Stimulated activated effector memory CD8-positive, alpha-beta T cell treated with anti-CD3 and anti-CD28 coated beads, Interleukin-12 subunit alpha, Interleukin-12 subunit beta, amount 100 ng/mL, for 72 hours (primary cell): ENCODE data around the gene JMJD1C.
"Not testable (repeated sequence)": the region's sequence is repeated elsewhere in the genome, so short reads cannot be mapped to it uniquely, and the experiment has no call there.

Experiments used
- ATAC-seq: fragments of 150-1000 bp; cut with Tn5 transposase; 2 replicates; pipeline ENCODE4 v1.10.0; 2021
- DNase-seq, 2 donors: peaks; one replicate each; pipeline ENCODE4 v3.0.0; 2021 to 2022; ENCODE audit warnings: low spot score in 2 of 2
- H3K27ac Mint-ChIP-seq: one replicate; pipeline ENCODE4 v1.8.0; 2022; ENCODE audit warnings: mild to moderate bottlenecking, mixed read lengths
- H3K36me3 Mint-ChIP-seq: one replicate; pipeline ENCODE4 v1.8.0; 2022; ENCODE audit warnings: mild to moderate bottlenecking, mixed read lengths
- H3K4me1 Mint-ChIP-seq: one replicate; pipeline ENCODE4 v1.8.0; 2022; ENCODE audit warnings: mixed read lengths
- H3K4me3 Mint-ChIP-seq: one replicate; pipeline ENCODE4 v1.8.0; 2022; ENCODE audit warnings: mild to moderate bottlenecking, mixed read lengths
- H3K9me3 Mint-ChIP-seq: one replicate; pipeline ENCODE4 v1.8.0; 2022; ENCODE audit warnings: mixed read lengths

Gene JMJD1C

GRCh38 chr10:63409465-63410027 is 56.2 kb downstream of the JMJD1C start:
- Mint-ChIP-seq H3K36me3 (peaks cover 11% of the 10 kb centered on the region), H3K4me3 (no peak overlapping the region), H3K9me3 (no peaks in the 10 kb centered on the region), H3K4me1 (no peaks in the 10 kb centered on the region), H3K27ac (peak overlapping the region; percentile 63)
- no peak for ATAC-seq
- DNase-seq = no peak

GRCh38 chr10:63407136-63407662 is 58.6 kb downstream of the JMJD1C start:
- peaks cover 11% of the 10 kb centered on the region for H3K36me3 Mint-ChIP-seq
- DNase-seq = no peak
- no peak overlapping the region for H3K4me3 Mint-ChIP-seq
- no peak for ATAC-seq
- no peak overlapping the region for H3K27ac Mint-ChIP-seq
- no peaks in the 10 kb centered on the region for H3K9me3 Mint-ChIP-seq
- no peaks in the 10 kb centered on the region for H3K4me1 Mint-ChIP-seq

- no peak overlapping the region for H3K4me3 Mint-ChIP-seq
- H3K27ac Mint-ChIP-seq = no peak overlapping the region
- ATAC-seq (no peak), DNase-seq (no peak)
- no peaks in the 10 kb centered on the region for H3K36me3 Mint-ChIP-seq
- no peaks in the 10 kb centered on the region for H3K9me3 Mint-ChIP-seq
- H3K4me1 Mint-ChIP-seq = peaks cover 19% of the 10 kb centered on the region
These were observed 69.5 kb downstream of the JMJD1C start for GRCh38 chr10:63396133-63396761.

GRCh38 chr10:63393050-63393449 is 72.7 kb downstream of the JMJD1C start:
- peaks cover 40% of the 10 kb centered on the region for H3K4me1 Mint-ChIP-seq
- DNase-seq (no peak), ATAC-seq (no peak)
- H3K27ac Mint-ChIP-seq = no peak overlapping the region
- no peak overlapping the region for H3K4me3 Mint-ChIP-seq
- H3K9me3 Mint-ChIP-seq = peaks cover 3% of the 10 kb centered on the region
- no peaks in the 10 kb centered on the region for H3K36me3 Mint-ChIP-seq

GRCh38 chr10:63392224-63392623 is 73.6 kb downstream of the JMJD1C start:
- Mint-ChIP-seq H3K27ac (no peak overlapping the region), H3K36me3 (no peaks in the 10 kb centered on the region)

GRCh38 chr10:63391812-63392211 is 74.0 kb downstream of the JMJD1C start:
- H3K4me1 Mint-ChIP-seq = peaks cover 47% of the 10 kb centered on the region

More at GRCh38 chr10:63392224-63392623, 73.6 kb downstream of the JMJD1C start:
- ATAC-seq (no peak), DNase-seq (no peak)
- Mint-ChIP-seq H3K4me3 (peak overlapping the region; percentile 24), H3K4me1 (peaks cover 43% of the 10 kb centered on the region), H3K9me3 (peaks cover 3% of the 10 kb centered on the region)

GRCh38 chr10:63390521-63390920 is 75.3 kb downstream of the JMJD1C start:
- no peak overlapping the region for H3K4me3 Mint-ChIP-seq
- H3K4me1 Mint-ChIP-seq = peaks cover 55% of the 10 kb centered on the region

More at GRCh38 chr10:63391812-63392211, 74.0 kb downstream of the JMJD1C start:
- Mint-ChIP-seq H3K27ac (no peak overlapping the region), H3K9me3 (peaks cover 3% of the 10 kb centered on the region), H3K36me3 (no peaks in the 10 kb centered on the region), H3K4me3 (peak overlapping the region; percentile 24)
- ATAC-seq (no peak), DNase-seq (no peak)

GRCh38 chr10:63388421-63389031 is 77.3 kb downstream of the JMJD1C start:
- Mint-ChIP-seq H3K9me3 (peaks cover 3% of the 10 kb centered on the region), H3K4me3 (peak overlapping the region; percentile 27), H3K27ac (no peak overlapping the region), H3K36me3 (no peaks in the 10 kb centered on the region), H3K4me1 (peaks cover 61% of the 10 kb centered on the region)
- ATAC-seq = peak; percentile 68
- DNase-seq = no peak

More at GRCh38 chr10:63390521-63390920, 75.3 kb downstream of the JMJD1C start:
- DNase-seq (no peak), ATAC-seq (no peak)
- H3K9me3 Mint-ChIP-seq = peaks cover 3% of the 10 kb centered on the region
- H3K27ac Mint-ChIP-seq = no peak overlapping the region
- no peaks in the 10 kb centered on the region for H3K36me3 Mint-ChIP-seq

GRCh38 chr10:63385254-63385653 is 80.5 kb downstream of the JMJD1C start:
- H3K4me1 Mint-ChIP-seq = peaks cover 32% of the 10 kb centered on the region
- H3K4me3 Mint-ChIP-seq = no peak overlapping the region
- H3K27ac Mint-ChIP-seq = no peak overlapping the region
- H3K9me3 Mint-ChIP-seq = peaks cover 3% of the 10 kb centered on the region
- ATAC-seq = no peak
- no peaks in the 10 kb centered on the region for H3K36me3 Mint-ChIP-seq
- DNase-seq = no peak

GRCh38 chr10:63384675-63385074 is 81.1 kb downstream of the JMJD1C start:
- no peak overlapping the region for H3K27ac Mint-ChIP-seq
- H3K4me3 Mint-ChIP-seq = no peak overlapping the region
- H3K9me3 Mint-ChIP-seq = peaks cover under 1% of the 10 kb centered on the region
- no peak for ATAC-seq
- peaks cover 32% of the 10 kb centered on the region for H3K4me1 Mint-ChIP-seq
- H3K36me3 Mint-ChIP-seq = peaks cover 1% of the 10 kb centered on the region
- DNase-seq = no peak

- Mint-ChIP-seq H3K4me3 (no peak overlapping the region), H3K36me3 (peaks cover 7% of the 10 kb centered on the region), H3K4me1 (peaks cover 30% of the 10 kb centered on the region), H3K9me3 (no peaks in the 10 kb centered on the region), H3K27ac (peak overlapping the region; percentile 3)
- DNase-seq (no peak), ATAC-seq (peak; percentile 73)
These were observed 81.8 kb downstream of the JMJD1C start for GRCh38 chr10:63384001-63384400.

GRCh38 chr10:63383141-63383540 is 82.6 kb downstream of the JMJD1C start:
- Mint-ChIP-seq H3K4me1 (peaks cover 22% of the 10 kb centered on the region), H3K9me3 (no peaks in the 10 kb centered on the region), H3K4me3 (no peak overlapping the region), H3K36me3 (peaks cover 7% of the 10 kb centered on the region), H3K27ac (no peak overlapping the region)
- no peak for DNase-seq
- no peak for ATAC-seq

- no peaks in the 10 kb centered on the region for H3K9me3 Mint-ChIP-seq
- no peak overlapping the region for H3K4me3 Mint-ChIP-seq
- ATAC-seq (no peak), DNase-seq (no peak)
- no peak overlapping the region for H3K27ac Mint-ChIP-seq
- H3K4me1 Mint-ChIP-seq = peaks cover 19% of the 10 kb centered on the region
- peaks cover 7% of the 10 kb centered on the region for H3K36me3 Mint-ChIP-seq
These were observed 83.7 kb downstream of the JMJD1C start for GRCh38 chr10:63382066-63382465.

GRCh38 chr10:63377305-63377661 is 88.5 kb downstream of the JMJD1C start:
- not testable (repeated sequence) for H3K27ac Mint-ChIP-seq, H3K9me3 Mint-ChIP-seq, DNase-seq, ATAC-seq, H3K36me3 Mint-ChIP-seq, H3K4me3 Mint-ChIP-seq
- peaks cover 16% of the 10 kb centered on the region for H3K4me1 Mint-ChIP-seq

GRCh38 chr10:63376560-63377304 is 89.0 kb downstream of the JMJD1C start:
- DNase-seq (no peak), ATAC-seq (no peak)
- Mint-ChIP-seq H3K4me1 (peaks cover 16% of the 10 kb centered on the region), H3K9me3 (no peaks in the 10 kb centered on the region), H3K4me3 (no peak overlapping the region), H3K36me3 (peaks cover 7% of the 10 kb centered on the region), H3K27ac (no peak overlapping the region)
